CD1c-positive myeloid dendritic cell (primary cell): Measurements from ENCODE around the gene FGF12.

Experiments used
- DNase-seq: peaks from one replicate; pipeline ENCODE4 v3.0.0-alpha.2; 2016; ENCODE audit errors: extremely low spot score

FGF12 gene

GRCh38 chr3:192332386-192333291, 394.7 kb downstream of the FGF12 start:
- DNase-seq, result no peak

DNA sequence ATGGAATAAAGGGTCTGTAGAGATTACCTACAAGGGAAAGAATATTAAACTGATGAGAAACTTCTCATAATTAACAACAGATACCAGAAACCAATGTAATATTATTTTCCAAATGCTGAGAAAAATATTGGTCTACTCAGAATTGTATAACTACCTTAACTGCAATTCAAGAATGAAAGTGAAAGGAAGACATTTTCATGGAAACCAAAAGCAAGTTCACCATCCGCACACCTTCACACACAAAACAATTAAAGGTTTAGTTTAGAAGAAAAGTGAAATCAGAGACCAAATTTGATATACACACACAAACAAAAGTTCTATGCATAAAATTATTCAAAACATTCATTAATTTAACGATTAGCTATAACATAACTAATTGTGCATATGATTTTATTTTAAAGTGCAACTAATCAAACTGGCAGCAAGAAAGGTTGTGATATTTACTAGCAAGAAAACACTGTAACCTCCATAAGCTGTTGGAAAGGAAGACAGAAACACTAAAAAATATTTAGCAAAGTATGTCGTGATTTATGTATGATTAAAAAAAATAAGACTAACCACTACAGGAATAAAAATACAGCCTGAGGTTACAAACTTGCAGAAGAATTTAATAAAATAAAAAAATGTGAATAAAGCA, 395.5 kb downstream of the FGF12 start:
- DNase-seq, result no peak

- DNase-seq, result no peak
These were observed 400.7 kb downstream of the FGF12 start for GRCh38 chr3:192326656-192327055.

GRCh38 chr3:192317564-192317963, 409.8 kb downstream of the FGF12 start:
- no peak for DNase-seq

DNA sequence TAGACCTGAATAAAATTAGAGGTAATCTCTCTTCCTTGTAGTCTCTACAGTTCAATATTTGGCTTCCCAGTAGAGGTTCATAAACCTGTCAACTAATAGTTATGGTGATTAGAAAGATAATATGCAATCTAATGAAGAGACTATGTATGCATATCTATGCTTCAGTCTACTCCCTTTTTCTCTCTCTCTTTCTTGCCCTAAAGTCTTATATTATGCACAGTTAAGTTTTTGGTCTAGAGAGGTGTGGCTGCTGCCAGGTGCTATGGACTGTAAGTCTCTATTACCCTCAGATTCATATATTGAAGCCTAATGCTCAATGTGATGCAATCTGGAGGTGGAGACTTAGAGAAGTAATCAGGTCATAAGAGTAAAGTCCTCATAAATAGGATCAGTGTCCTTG, 413.7 kb downstream of the FGF12 start:
- no peak for DNase-seq

DNA sequence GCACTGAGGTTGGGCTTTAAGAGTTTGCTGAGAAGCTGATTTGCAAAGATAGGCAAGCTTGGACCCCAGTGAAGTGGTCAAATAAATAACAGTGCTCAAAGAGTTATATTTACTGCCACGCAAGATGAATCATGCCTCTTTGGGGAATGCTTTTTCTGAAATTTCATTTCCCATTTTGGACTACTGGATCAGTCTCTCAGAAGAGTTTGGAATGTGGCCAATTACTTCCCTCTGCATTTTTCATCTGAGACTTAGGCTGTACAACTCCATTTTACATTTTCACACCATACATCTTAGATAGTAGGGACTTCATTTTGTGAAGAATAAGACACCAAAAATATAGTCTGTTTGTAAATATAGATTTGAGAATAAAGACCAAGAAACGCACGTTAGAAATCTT, 419.7 kb downstream of the FGF12 start:
- DNase-seq, result no peak

DNA sequence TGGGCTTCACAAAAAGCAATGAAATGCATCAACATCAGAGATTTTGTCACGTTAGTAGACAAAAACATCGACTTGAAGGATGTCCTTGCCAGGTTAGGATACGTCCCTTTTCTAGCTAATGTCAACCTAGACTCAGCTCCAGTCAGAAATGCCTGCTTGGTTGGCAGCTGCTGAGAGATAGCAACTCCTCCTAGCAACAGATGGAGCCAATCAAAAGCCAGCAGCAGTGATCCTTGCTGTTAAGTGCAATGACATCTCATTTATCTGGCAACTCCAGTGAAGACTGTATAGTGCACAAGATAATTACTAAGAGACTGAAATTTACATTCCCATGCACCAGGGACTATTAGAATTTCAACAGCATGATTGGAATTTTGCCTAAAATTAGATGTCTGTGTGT, 424.1 kb downstream of the FGF12 start:
- no peak for DNase-seq

DNA sequence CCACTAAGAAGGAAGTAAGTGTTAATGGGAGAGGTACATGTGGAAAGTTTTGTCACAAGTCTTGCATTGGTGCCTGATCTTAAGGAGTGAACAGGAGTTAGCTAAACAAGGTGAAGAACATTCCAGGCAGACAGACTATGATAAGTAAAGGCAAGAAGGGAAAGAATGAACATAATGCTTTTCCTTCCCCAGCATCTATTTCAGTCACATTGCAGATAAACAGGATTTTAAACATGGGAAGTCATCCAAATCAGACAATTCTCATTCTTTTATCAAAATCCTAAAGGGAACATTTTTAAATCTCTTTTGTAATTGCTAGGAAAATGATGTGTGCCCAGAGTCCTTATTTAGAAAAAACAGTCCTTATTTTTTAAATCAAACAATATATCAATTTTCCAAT, 424.6 kb downstream of the FGF12 start:
- DNase-seq, result no peak

- no peak for DNase-seq
These were observed 427.4 kb downstream of the FGF12 start for GRCh38 chr3:192299921-192300320.

- no peak for DNase-seq
These were observed 430.5 kb downstream of the FGF12 start for GRCh38 chr3:192296845-192297244.

DNA sequence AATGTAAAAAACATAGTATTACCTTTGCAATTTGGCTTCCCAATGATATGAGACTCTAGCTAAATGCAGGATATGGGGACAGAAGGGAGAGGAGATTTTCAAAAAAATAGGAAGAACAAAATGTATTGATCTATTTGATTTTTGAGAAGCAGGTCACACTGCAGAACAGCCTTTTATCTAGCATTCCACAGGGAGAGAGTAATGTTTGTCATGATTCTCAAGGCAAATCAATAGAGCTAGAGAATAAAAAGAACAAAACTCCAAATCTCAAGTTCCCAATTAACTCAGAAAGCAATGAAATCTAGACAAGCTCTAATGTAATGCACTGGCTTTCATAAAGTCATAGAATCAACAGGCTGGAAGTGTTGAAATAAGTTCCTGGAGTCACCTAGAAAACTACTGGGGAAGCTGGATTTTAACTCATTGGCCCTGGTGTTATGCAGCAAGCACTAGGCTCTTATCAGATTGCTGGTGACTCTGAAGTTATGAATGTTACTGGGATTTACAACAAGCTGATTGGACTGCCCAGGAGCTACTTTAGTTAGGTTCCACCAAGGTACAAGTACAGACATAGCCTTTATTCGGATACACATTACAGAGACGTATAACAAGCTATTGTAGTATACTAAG, 442.8 kb downstream of the FGF12 start:
- DNase-seq, result no peak

GRCh38 chr3:192281207-192281880, 446.0 kb downstream of the FGF12 start:
- DNase-seq, result no peak

DNA sequence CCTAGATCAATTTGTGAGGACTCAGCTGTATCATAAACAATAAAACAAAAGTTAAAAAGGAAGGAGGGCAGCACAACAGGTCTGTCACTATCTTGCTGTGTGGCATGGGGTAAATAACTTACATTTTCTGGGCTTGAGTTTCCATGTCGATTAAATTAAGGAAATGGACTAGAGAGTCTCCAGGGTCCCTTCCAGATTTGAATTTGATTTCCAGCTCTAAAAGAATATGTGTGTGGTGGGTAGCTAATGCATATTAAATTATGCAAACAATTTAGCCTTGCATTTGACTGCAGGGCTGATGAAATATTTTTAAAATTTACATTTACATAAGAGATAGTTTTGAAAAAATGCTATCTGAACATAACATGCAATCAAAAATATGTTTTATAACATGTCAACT, 447.7 kb downstream of the FGF12 start:
- DNase-seq, result no peak

- DNase-seq, result no peak
These were observed 449.9 kb downstream of the FGF12 start for GRCh38 chr3:192277477-192277876.

- no peak for DNase-seq
These were observed 451.5 kb downstream of the FGF12 start for GRCh38 chr3:192275741-192276355.

DNA sequence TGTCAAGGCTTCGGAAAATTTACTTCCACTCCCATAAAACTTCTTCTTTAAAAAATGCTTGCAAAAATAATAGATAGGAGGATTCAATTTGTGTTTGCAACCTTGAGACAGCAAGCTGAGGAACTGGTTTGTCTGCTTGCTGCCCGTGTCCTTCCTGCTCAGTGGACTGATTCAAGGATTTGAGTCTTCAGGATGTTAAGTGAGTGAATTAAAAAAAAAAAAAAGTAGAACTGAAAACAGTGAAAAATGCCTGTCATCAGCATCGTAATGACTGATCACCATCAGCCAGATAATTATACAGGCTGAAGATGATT, 453.7 kb downstream of the FGF12 start:
- no peak for DNase-seq

- no peak for DNase-seq
These were observed 454.2 kb downstream of the FGF12 start for GRCh38 chr3:192273001-192273696.

GRCh38 chr3:192262001-192262400, 465.3 kb downstream of the FGF12 start:
- DNase-seq, result no peak

DNA sequence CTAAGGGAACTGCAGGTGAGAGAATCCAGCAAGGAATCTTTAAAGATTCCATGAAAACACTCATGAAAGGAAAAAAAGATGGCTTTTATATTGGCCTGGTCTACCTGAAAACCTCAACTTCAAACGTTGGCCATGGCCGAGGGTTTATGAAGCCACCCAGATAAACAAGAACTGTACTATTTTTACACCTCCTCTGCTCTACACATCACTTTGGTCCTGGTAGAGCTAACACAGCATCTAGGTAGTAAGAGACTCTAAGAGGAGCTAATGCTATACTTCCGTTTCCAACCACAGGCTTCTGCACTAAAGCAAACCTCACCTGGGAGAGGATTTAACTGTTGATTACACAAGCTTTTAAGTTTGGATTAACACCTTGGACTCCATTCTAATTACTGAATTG, 466.2 kb downstream of the FGF12 start:
- no peak for DNase-seq

- no peak for DNase-seq
These were observed 467.0 kb downstream of the FGF12 start for GRCh38 chr3:192260116-192261010.
